H9 (cell line): Measurements from ENCODE around the gene GOLGA8T. TPM values are rescaled to one million over a fixed set of nuclear protein-coding genes. Genes with fewer than 3 reads are reported as not detected.
"Not testable (repeated sequence)": the region's sequence is repeated elsewhere in the genome, so short reads cannot be mapped to it uniquely, and the experiment has no call there.

Experiments used
- DNase-seq: peaks from one replicate; pipeline ENCODE4 v3.0.0-alpha.2; 2017
- H2AFZ ChIP-seq: one replicate; pipeline ENCODE4 v1.6.1; 2013; ENCODE audit warnings: mild to moderate bottlenecking, low read length, control low read depth, moderate library complexity
- H2AK5ac ChIP-seq: 2 replicates; pipeline ENCODE4 v1.6.1; 2013; ENCODE audit warnings: low read length, control low read depth, mixed read lengths; ENCODE audit not compliant: insufficient read length
- H2BK120ac ChIP-seq: one replicate; pipeline ENCODE4 v1.6.1; 2013; ENCODE audit warnings: low read depth, mild to moderate bottlenecking, low read length, control low read depth, inconsistent platforms; ENCODE audit not compliant: poor library complexity, severe bottlenecking
- H2BK12ac ChIP-seq: 2 replicates; pipeline ENCODE4 v1.6.1; 2013; ENCODE audit warnings: low read length, control low read depth, mixed read lengths, low read depth; ENCODE audit not compliant: insufficient read length
- H2BK15ac ChIP-seq: 2 replicates; pipeline ENCODE4 v1.6.1; 2013; ENCODE audit warnings: low read depth, low read length, control low read depth
- H2BK20ac ChIP-seq: one replicate; pipeline ENCODE4 v1.6.1; 2013; ENCODE audit warnings: low read depth, mild to moderate bottlenecking, low read length, control low read depth, inconsistent platforms; ENCODE audit not compliant: poor library complexity, severe bottlenecking
- H2BK5ac ChIP-seq: 2 replicates; pipeline ENCODE4 v1.6.1; 2013; ENCODE audit warnings: low read length, control low read depth, mixed read lengths; ENCODE audit not compliant: insufficient read length
- H3K14ac ChIP-seq: 2 replicates; pipeline ENCODE4 v1.6.1; 2013; ENCODE audit warnings: low read length, control low read depth; ENCODE audit not compliant: insufficient read depth
- H3K18ac ChIP-seq: 2 replicates; pipeline ENCODE4 v1.6.1; 2013; ENCODE audit warnings: low read depth, mild to moderate bottlenecking, mixed read lengths, low read length, control low read depth; ENCODE audit not compliant: insufficient read length
- H3K23ac ChIP-seq: 2 replicates; pipeline ENCODE4 v1.6.1; 2013; ENCODE audit warnings: low read length, control low read depth, mixed read lengths, low read depth; ENCODE audit not compliant: insufficient read length
- H3K23me2 ChIP-seq: 2 replicates; pipeline ENCODE4 v1.6.1; 2013; ENCODE audit warnings: low read depth, mild to moderate bottlenecking, mixed read lengths, low read length, control low read depth; ENCODE audit not compliant: insufficient read length, poor library complexity, severe bottlenecking
- H3K27ac ChIP-seq: 2 replicates; pipeline ENCODE4 v1.5.1; 2013; ENCODE audit warnings: low read length, control low read depth, mixed read lengths, low read depth; ENCODE audit not compliant: insufficient read length
- H3K27me3 ChIP-seq: 2 replicates; pipeline ENCODE4 v1.6.1; 2013; ENCODE audit warnings: low read length, control low read depth, inconsistent platforms; ENCODE audit not compliant: insufficient read depth
- H3K4ac ChIP-seq: 2 replicates; pipeline ENCODE4 v1.6.1; 2013; ENCODE audit warnings: low read depth, mild to moderate bottlenecking, control low read depth, inconsistent platforms, low read length, moderate library complexity
- H3K4me1 ChIP-seq: 2 replicates; pipeline ENCODE4 v1.6.1; 2013; ENCODE audit warnings: low read length, control low read depth, inconsistent platforms; ENCODE audit not compliant: insufficient read depth
- H3K4me2 ChIP-seq: 2 replicates; pipeline ENCODE4 v1.6.1; 2013; ENCODE audit warnings: low read length, control low read depth, mixed read lengths; ENCODE audit not compliant: insufficient read length, insufficient read depth
- H3K56ac ChIP-seq: 2 replicates; pipeline ENCODE4 v1.6.1; 2013; ENCODE audit warnings: low read depth, mild to moderate bottlenecking, mixed read lengths, low read length, control low read depth; ENCODE audit not compliant: insufficient read length
- H3K79me1 ChIP-seq: 2 replicates; pipeline ENCODE4 v1.6.1; 2013; ENCODE audit warnings: low read depth, mild to moderate bottlenecking, moderate library complexity, low read length, control low read depth, inconsistent platforms; ENCODE audit not compliant: insufficient read depth, poor library complexity, severe bottlenecking
- H3K79me2 ChIP-seq: 2 replicates; pipeline ENCODE4 v1.6.1; 2013; ENCODE audit warnings: low read length, control low read depth, inconsistent platforms; ENCODE audit not compliant: insufficient read depth
- H3K9ac ChIP-seq: 2 replicates; pipeline ENCODE4 v1.6.1; 2013; ENCODE audit warnings: low read length, control low read depth, mixed read lengths; ENCODE audit not compliant: insufficient read length; ENCODE audit errors: extremely low read depth
- H3K9me3 ChIP-seq: one replicate; pipeline ENCODE4 v1.6.1; 2013; ENCODE audit warnings: low read depth, low read length, inconsistent platforms; ENCODE audit not compliant: control insufficient read depth
- H3T11ph ChIP-seq: one replicate; pipeline ENCODE4 v1.6.1; 2013; ENCODE audit warnings: mild to moderate bottlenecking, low read length, control low read depth, inconsistent platforms
- H4K20me1 ChIP-seq: one replicate; pipeline ENCODE4 v1.6.1; 2013; ENCODE audit not compliant: control insufficient read depth, insufficient read length, insufficient read depth
- H4K5ac ChIP-seq: 2 replicates; pipeline ENCODE4 v1.6.1; 2013; ENCODE audit warnings: low read depth, mild to moderate bottlenecking, mixed read lengths, low read length, control low read depth; ENCODE audit not compliant: insufficient read length
- H4K8ac ChIP-seq: replicated peaks from 2 replicates; pipeline ENCODE4 v1.6.1; 2013; ENCODE audit warnings: low read length, control low read depth, mixed read lengths, low read depth; ENCODE audit not compliant: insufficient read length
- H4K91ac ChIP-seq: 2 replicates; pipeline ENCODE4 v1.6.1; 2013; ENCODE audit warnings: low read depth, mild to moderate bottlenecking, moderate library complexity, mixed read lengths, low read length, control low read depth; ENCODE audit not compliant: insufficient read length
- H3K27ac Mint-ChIP-seq, 3 experiments: 2 replicates in 2 of 3; 3 replicates in 1 of 3; pipeline ENCODE4 v1.8.0; 2020 to 2021; ENCODE audit warnings: mixed read lengths in 3 of 3, mild to moderate bottlenecking in 1 of 3, moderate library complexity in 1 of 3
- H3K27me3 Mint-ChIP-seq: 2 replicates; pipeline ENCODE4 v1.8.0; 2021; ENCODE audit warnings: low read depth, mild to moderate bottlenecking, moderate library complexity, mixed read lengths
- H3K36me3 Mint-ChIP-seq, 3 experiments: 2 replicates in 2 of 3; 3 replicates in 1 of 3; pipeline ENCODE4 v1.8.0; 2020 to 2021; ENCODE audit warnings: low read depth in 3 of 3, mixed read lengths in 3 of 3; ENCODE audit not compliant: insufficient read depth in 1 of 3
- H3K4me1 Mint-ChIP-seq, 2 experiments: 2 replicates each; pipeline ENCODE4 v1.8.0; 2020; ENCODE audit warnings: mixed read lengths in 2 of 2
- H3K4me3 Mint-ChIP-seq, 2 experiments: 2 replicates in 1 of 2; 3 replicates in 1 of 2; pipeline ENCODE4 v1.8.0; 2020 to 2021; ENCODE audit warnings: mild to moderate bottlenecking in 2 of 2, mixed read lengths in 2 of 2, moderate library complexity in 1 of 2
- H3K9me3 Mint-ChIP-seq, 2 experiments: 2 replicates in 1 of 2; 3 replicates in 1 of 2; pipeline ENCODE4 v1.8.0; 2020; ENCODE audit warnings: mild to moderate bottlenecking in 2 of 2, mixed read lengths in 2 of 2, moderate library complexity in 1 of 2
- WGBS: extraction: QIAGEN DNeasy Blood & Tissue Kit; methylation state at CpG from one replicate; pipeline ENCODE4 v1.1.7; 2013; ENCODE audit warnings: missing lambda C conversion rate, low lambda C conversion rate, mixed read lengths; ENCODE audit not compliant: insufficient read length; ENCODE audit errors: extremely low coverage; 5-methylcytosine and 5-hydroxymethylcytosine counted together
- total RNA-seq: library from RNA; stranded (reverse); gene quantifications from 2 replicates; pipeline ENCODE4 v1.2.1, GENCODE V29; 2021

GOLGA8T gene
- total RNA-seq, 1 experiment from 2014 or later, result not detected

GRCh38 chr15:30110591-30110990 lies 24.3 kb upstream of the GOLGA8T start:
- H3K27me3 ChIP-seq, H2BK15ac ChIP-seq, H4K8ac ChIP-seq, H3K4me2 ChIP-seq, H3K36me3 Mint-ChIP-seq, DNase-seq, H2BK12ac ChIP-seq, H3K9ac ChIP-seq, H3K27ac ChIP-seq, H3K9me3 Mint-ChIP-seq, H3K4ac ChIP-seq, H4K91ac ChIP-seq, H3K9me3 ChIP-seq, H3T11ph ChIP-seq, H3K4me3 Mint-ChIP-seq, H4K20me1 ChIP-seq, H3K56ac ChIP-seq, H3K14ac ChIP-seq, H3K4me1 ChIP-seq, H3K23ac ChIP-seq, H3K79me2 ChIP-seq, H2BK120ac ChIP-seq, H2AK5ac ChIP-seq, H2BK5ac ChIP-seq, H4K5ac ChIP-seq, H2BK20ac ChIP-seq, H3K23me2 ChIP-seq, H3K4me1 Mint-ChIP-seq, H3K79me1 ChIP-seq, H3K27me3 Mint-ChIP-seq, H3K27ac Mint-ChIP-seq, H3K18ac ChIP-seq, H2AFZ ChIP-seq: not testable (repeated sequence)
- WGBS, result no CpG with 5 or more reads among the region's 4 CpGs

DNA sequence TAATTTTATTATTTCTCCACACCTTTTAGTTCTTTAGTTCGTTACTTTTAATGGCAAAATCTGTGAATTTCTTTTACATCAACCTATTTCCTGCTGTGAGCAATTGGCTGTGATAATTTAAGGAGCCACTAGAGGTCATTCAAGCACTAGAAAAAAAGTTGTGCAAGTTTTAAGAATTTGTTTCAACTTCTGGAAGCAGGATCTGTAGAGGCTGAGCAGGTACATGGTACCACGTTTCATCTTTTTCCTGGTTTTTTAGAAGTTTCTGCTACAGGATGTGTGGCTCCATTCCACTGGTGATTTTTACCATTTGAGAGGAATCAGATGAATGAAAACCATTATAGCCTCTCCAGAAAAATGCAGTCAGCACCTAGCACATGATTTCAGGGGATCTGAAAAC lies 4.8 kb upstream of the GOLGA8T start:
- not testable (repeated sequence) for H3K56ac ChIP-seq, H2AFZ ChIP-seq, H3K23ac ChIP-seq, H3K4me1 Mint-ChIP-seq, H3K27ac Mint-ChIP-seq, H3K4me2 ChIP-seq, H3K18ac ChIP-seq, H2BK20ac ChIP-seq, H3K4me1 ChIP-seq, H3K9me3 Mint-ChIP-seq, H3K79me1 ChIP-seq, H3K9me3 ChIP-seq, H3K27me3 Mint-ChIP-seq, H2AK5ac ChIP-seq, H4K8ac ChIP-seq, H4K91ac ChIP-seq, H3K36me3 Mint-ChIP-seq, H2BK12ac ChIP-seq, H3K9ac ChIP-seq, H3K4me3 Mint-ChIP-seq, H3T11ph ChIP-seq, H3K27ac ChIP-seq, H2BK15ac ChIP-seq, H4K20me1 ChIP-seq, H3K14ac ChIP-seq, H4K5ac ChIP-seq, H3K23me2 ChIP-seq, H3K4ac ChIP-seq, H3K27me3 ChIP-seq, H2BK120ac ChIP-seq, H3K79me2 ChIP-seq, DNase-seq, H2BK5ac ChIP-seq
- no CpG with 5 or more reads among the region's 2 CpGs for WGBS
